HepG2 (cell line): ENCODE data around the gene VCP. TPM values are rescaled to one million over a fixed set of nuclear protein-coding genes. Genes with fewer than 3 reads are reported as not detected.
A peak's percentile ranks its signal among the peaks of the same experiment; 100 is the strongest.

ENCODE experiments used
- BRD4 ChIP-seq: sonication (generic); formaldehyde crosslinking; IDR thresholded peaks from 2 replicates; pipeline ENCODE4 v1.4.0; 2020; ENCODE audit warnings: missing genetic modification reagents
- HHEX ChIP-seq: IDR thresholded peaks from 2 replicates; pipeline ENCODE4 v1.6.1; 2016; ENCODE audit warnings: control low read depth
- NPAS2 ChIP-seq: sonication (generic); formaldehyde crosslinking; IDR thresholded peaks from 2 replicates; pipeline ENCODE4 v1.8.0; 2022; ENCODE audit warnings: mild to moderate bottlenecking, missing genetic modification reagents, borderline replicate concordance
- PAXIP1 ChIP-seq: sonication (generic); formaldehyde crosslinking; conservative IDR thresholded peaks from 2 replicates; pipeline ENCODE4 v1.4.0; 2020; ENCODE audit warnings: mild to moderate bottlenecking, missing genetic modification reagents, moderate library complexity
- RBAK ChIP-seq: sonication (generic); formaldehyde crosslinking; IDR thresholded peaks from 2 replicates; pipeline ENCODE4 v1.5.1; 2020; ENCODE audit warnings: mild to moderate bottlenecking, missing genetic modification reagents
- ZFP36L2 ChIP-seq: sonication (generic); formaldehyde crosslinking; IDR thresholded peaks from 2 replicates; pipeline ENCODE4 v1.4.0; 2020; ENCODE audit warnings: missing genetic modification reagents
- ZKSCAN5 ChIP-seq: sonication (generic); formaldehyde crosslinking; IDR thresholded peaks from 2 replicates; pipeline ENCODE4 v1.5.1; 2020; ENCODE audit warnings: mild to moderate bottlenecking, missing genetic modification reagents
- ZNF136 ChIP-seq: sonication (generic); formaldehyde crosslinking; IDR thresholded peaks from 2 replicates; pipeline ENCODE4 v1.8.1; 2022; ENCODE audit warnings: low read depth, mild to moderate bottlenecking, moderate library complexity, missing genetic modification reagents
- ZNF329 ChIP-seq: sonication (generic); formaldehyde crosslinking; IDR thresholded peaks from 2 replicates; pipeline ENCODE4 v1.9.0; 2021; ENCODE audit warnings: low read depth, mild to moderate bottlenecking, missing genetic modification reagents
- ZNF446 ChIP-seq: sonication (generic); formaldehyde crosslinking; IDR thresholded peaks from 2 replicates; pipeline ENCODE4 v1.5.0; 2020; ENCODE audit warnings: mild to moderate bottlenecking, missing genetic modification reagents
- ZNF547 ChIP-seq: sonication (generic); formaldehyde crosslinking; IDR thresholded peaks from 2 replicates; pipeline ENCODE4 v1.5.1; 2020; ENCODE audit warnings: mild to moderate bottlenecking, missing genetic modification reagents
- ZNF724P ChIP-seq: sonication (generic); formaldehyde crosslinking; IDR thresholded peaks from 2 replicates; pipeline ENCODE4 v1.8.0; 2022; ENCODE audit warnings: missing genetic modification reagents, borderline replicate concordance
- ZNF780A ChIP-seq: sonication (generic); formaldehyde crosslinking; IDR thresholded peaks from 2 replicates; pipeline ENCODE4 v1.8.0; 2022; ENCODE audit warnings: mild to moderate bottlenecking, missing genetic modification reagents, moderate library complexity
- polyA plus RNA-seq, 8 experiments: library from polyadenylated mRNA; depleted of rRNA in 3 of 8; stranded (reverse) in 7 of 8; unstranded in 1 of 8; fragments of >200 nt; fragmentation: Illumina TruSeq in 4 of 8; extraction: Trizol in 4 of 8; gene quantifications; 2 replicates each; pipeline versions ENCODE4 v1.2.1 to v1.2.3, GENCODE V29; 2011 to 2016; ENCODE audit warnings: low read depth in 4 of 8, missing spikeins in 1 of 8, mixed read lengths in 1 of 8; ENCODE audit not compliant: insufficient read depth in 1 of 8
- total RNA-seq, 5 experiments: library from RNA; depleted of rRNA; stranded (reverse); fragments of >200 nt; fragmentation: Illumina TruSeq; extraction: Trizol; gene quantifications; 2 replicates each; pipeline ENCODE4 v1.2.3, GENCODE V29; 2016; ENCODE audit warnings: low read depth in 1 of 5

The VCP gene
- total and polyA plus RNA-seq, 2 of the 13 experiments (the other 11 are each of a cell fraction or from before 2014, with no cell fraction given), result 143 to 391 TPM

- TF ChIP-seq ZNF329 (peak; percentile 52; the same call in 1 of the 2 replicates), ZKSCAN5 (CRISPR knock-in tag) (no peak), ZFP36L2 (CRISPR knock-in tag) (no peak), ZNF724P (peak; percentile 58; the same call in 1 of the 2 replicates), ZNF547 (CRISPR knock-in tag) (no peak), ZNF780A (CRISPR knock-in tag) (no peak), NPAS2 (CRISPR knock-in tag) (no peak), BRD4 (peak; percentile 88), PAXIP1 (CRISPR knock-in tag) (peak; percentile 18; the same call in 1 of the 2 replicates), HHEX (CRISPR knock-in tag) (no peak), ZNF446 (CRISPR knock-in tag) (peak; percentile 62; the same call in 1 of the 2 replicates), ZNF136 (CRISPR knock-in tag) (0 out of 2 replicates have a peak, but pooled peaks have one; percentile 81), RBAK (CRISPR knock-in tag) (no peak)
Measured at GRCh38 chr9:35102769-35103659, 30.6 kb upstream of the VCP start, which contains the start of gene STOML2 (continued).
